Keratinocyte (primary cell): ENCODE data around the gene TNFRSF11A. TPM values are rescaled to one million over a fixed set of nuclear protein-coding genes. Genes with fewer than 3 reads are reported as not detected.

Experiments used
- DNase-seq: peaks from one replicate; pipeline ENCODE4 v3.0.0-alpha.2; 2011; ENCODE audit warnings: low read depth, missing footprints, low spot score
- FAIRE-seq: peaks from 2 replicates; lab custom pipeline; 2011; peaks lifted over from hg19 to GRCh38; lab: Jason Lieb, UNC
- H2AFZ ChIP-seq: 2 replicates; pipeline ENCODE4 v1.6.0; 2012; ENCODE audit warnings: low read length, control low read depth, inconsistent platforms; ENCODE audit not compliant: control insufficient read depth
- H3K27ac ChIP-seq: 2 replicates; pipeline ENCODE4 v1.5.1; 2011; ENCODE audit warnings: low read length; ENCODE audit not compliant: control insufficient read depth, insufficient read depth
- H3K27me3 ChIP-seq: 3 replicates; pipeline ENCODE4 v1.6.0; 2011; ENCODE audit warnings: low read length; ENCODE audit not compliant: control insufficient read depth, insufficient read depth; ENCODE audit errors: extremely low read depth
- H3K36me3 ChIP-seq, 2 experiments: 2 replicates in 1 of 2; 3 replicates in 1 of 2; pipeline ENCODE4 v1.5.1; 2011; ENCODE audit warnings: low read length in 2 of 2, mild to moderate bottlenecking in 1 of 2; ENCODE audit not compliant: control insufficient read depth in 2 of 2, insufficient read depth in 2 of 2; ENCODE audit errors: extremely low read depth in 1 of 2
- H3K4me1 ChIP-seq: 3 replicates; pipeline ENCODE4 v1.5.1; 2011; ENCODE audit warnings: low read length; ENCODE audit not compliant: control insufficient read depth, insufficient read depth; ENCODE audit errors: extremely low read depth
- H3K4me2 ChIP-seq: 3 replicates; pipeline ENCODE4 v1.6.0; 2011; ENCODE audit warnings: low read depth, low read length; ENCODE audit not compliant: control insufficient read depth, insufficient read depth; ENCODE audit errors: extremely low read depth
- H3K4me3 ChIP-seq, 3 experiments: fragments of 200-600 bp in 1 of 3; sonication (generic) in 1 of 3; 2 replicates in 2 of 3; 3 replicates in 1 of 3; pipeline ENCODE4 v1.5.1; 2011 to 2016; ENCODE audit warnings: low read length in 3 of 3, mild to moderate bottlenecking in 3 of 3, control low read depth in 2 of 3, inconsistent platforms in 1 of 3, low read depth in 1 of 3, mixed read lengths in 1 of 3, mixed run types in 1 of 3, moderate library complexity in 1 of 3; ENCODE audit not compliant: control insufficient read depth in 2 of 3, insufficient read depth in 2 of 3; ENCODE audit errors: extremely low read depth in 1 of 3
- H3K79me2 ChIP-seq: 2 replicates; pipeline ENCODE4 v1.6.0; 2012; ENCODE audit warnings: low read length; ENCODE audit not compliant: control insufficient read depth, insufficient read depth
- H3K9ac ChIP-seq: 3 replicates; pipeline ENCODE4 v1.6.0; 2011; ENCODE audit warnings: low read length; ENCODE audit not compliant: control insufficient read depth, insufficient read depth; ENCODE audit errors: extremely low read depth
- H3K9me1 ChIP-seq: 3 replicates; pipeline ENCODE4 v1.6.0; 2011; ENCODE audit warnings: low read length; ENCODE audit not compliant: control insufficient read depth, insufficient read depth; ENCODE audit errors: extremely low read depth
- H3K9me3 ChIP-seq: 2 replicates; pipeline ENCODE4 v1.5.1; 2012; ENCODE audit warnings: low read depth, low read length; ENCODE audit not compliant: control insufficient read depth
- H4K20me1 ChIP-seq: 3 replicates; pipeline ENCODE4 v1.6.0; 2011; ENCODE audit warnings: low read length; ENCODE audit not compliant: control insufficient read depth, insufficient read depth; ENCODE audit errors: extremely low read depth
- CTCF ChIP-seq, 3 experiments: IDR thresholded peaks in 1 of 3; conservative IDR thresholded peaks in 1 of 3; optimal IDR thresholded peaks in 1 of 3; 2 replicates in 2 of 3; 3 replicates in 1 of 3; pipeline versions ENCODE3 to v1.5.1; 2011; ENCODE audit warnings: low read length in 3 of 3, mild to moderate bottlenecking in 3 of 3, moderate library complexity in 2 of 3, control low read depth in 1 of 3, inconsistent platforms in 1 of 3; ENCODE audit not compliant: insufficient read depth in 2 of 3; ENCODE audit errors: extremely low read depth in 1 of 3
- EZH2 ChIP-seq: IDR thresholded peaks from one replicate; pipeline ENCODE4 v1.6.1; 2012; ENCODE audit warnings: inconsistent platforms, mild to moderate bottlenecking, low read length, moderate library complexity
- dilution Hi-C: fragments of 300-500 bp; cut with MboI; formaldehyde crosslinking; loops from one replicate; pipeline ENCODE4 v1.7.0; 2020; ENCODE audit warnings: low sequenced_read_pairs; ENCODE audit not compliant: extremely low pct_ligation_motif_present
- polyA plus RNA-seq, 5 experiments: library from polyadenylated mRNA; depleted of rRNA in 3 of 5; stranded (reverse) in 3 of 5; stranded (forward) in 1 of 5; unstranded in 1 of 5; fragments of >200 nt; gene quantifications; 1 replicate in 1 of 5; 2 replicates in 3 of 5; 3 replicates in 1 of 5; pipeline versions ENCODE4 v1.2.1 to v1.2.3, GENCODE V29; 2011 to 2012; ENCODE audit warnings: missing spikeins in 2 of 5, low read depth in 1 of 5, low replicate concordance in 1 of 5

Gene TNFRSF11A
- polyA plus RNA-seq, 1 donor (not counting 4 experiments of a cell fraction or from before 2014, with no cell fraction given) = 0.51 TPM

- no peaks in the 10 kb centered on the region for H3K36me3 ChIP-seq
- FAIRE-seq (no peak), DNase-seq (no peak)
- no peak overlapping the region for H3K4me2 ChIP-seq
- no peaks in the 10 kb centered on the region for H3K9me1 ChIP-seq
- H3K27ac ChIP-seq = no peak overlapping the region
- peaks cover 3% of the 10 kb centered on the region for H3K4me1 ChIP-seq
- TF ChIP-seq EZH2 = no peak
- TF ChIP-seq CTCF (optimal IDR thresholded peaks at IDR 0.05 in 1 of 3, IDR thresholded peaks at IDR 0.05 in 1 of 3, conservative IDR thresholded peaks at IDR 0.05 in 1 of 3; ENCODE audit: extremely low read depth in 1 of 3, insufficient read depth in 2 of 3, low read length in 3 of 3) = no peak
- H3K9ac ChIP-seq = no peak overlapping the region
- H3K9me3 ChIP-seq = no peaks in the 10 kb centered on the region
- no peaks in the 10 kb centered on the region for H3K27me3 ChIP-seq
- H3K79me2 ChIP-seq = no peaks in the 10 kb centered on the region
- H2AFZ ChIP-seq = no peak overlapping the region
- dilution Hi-C loops = no loop called here
- H3K4me3 ChIP-seq = no peak overlapping the region
- H4K20me1 ChIP-seq = no peaks in the 10 kb centered on the region
These were observed 53.9 kb downstream of the TNFRSF11A start for GRCh38 chr18:62379051-62379450.

GRCh38 chr18:62381373-62381772 lies 56.3 kb downstream of the TNFRSF11A start:
- TF ChIP-seq EZH2 (no peak), CTCF (optimal IDR thresholded peaks at IDR 0.05 in 1 of 3, IDR thresholded peaks at IDR 0.05 in 1 of 3, conservative IDR thresholded peaks at IDR 0.05 in 1 of 3; ENCODE audit: extremely low read depth in 1 of 3, insufficient read depth in 2 of 3, low read length in 3 of 3) (no peak)

More at GRCh38 chr18:62381373-62381772, 56.3 kb downstream of the TNFRSF11A start:
- H3K79me2 ChIP-seq = no peaks in the 10 kb centered on the region
- no peak for FAIRE-seq
- H3K9me3 ChIP-seq = no peaks in the 10 kb centered on the region
- no peak overlapping the region for H3K27ac ChIP-seq
- DNase-seq = no peak
- no peaks in the 10 kb centered on the region for H3K27me3 ChIP-seq
- no peak overlapping the region for H3K9ac ChIP-seq
- H4K20me1 ChIP-seq = no peaks in the 10 kb centered on the region
- peaks cover 4% of the 10 kb centered on the region for H3K4me1 ChIP-seq
- no peaks in the 10 kb centered on the region for H3K9me1 ChIP-seq
- H3K4me3 ChIP-seq = no peak overlapping the region
- no peak overlapping the region for H3K4me2 ChIP-seq
- H3K36me3 ChIP-seq = no peaks in the 10 kb centered on the region
- dilution Hi-C loops = no loop called here
- no peak overlapping the region for H2AFZ ChIP-seq
